WERI-Rb-1 (cell line): Measurements from ENCODE around the gene SMIM5.
"Not testable (repeated sequence)": the region's sequence is repeated elsewhere in the genome, so short reads cannot be mapped to it uniquely, and the experiment has no call there.

Source experiments
- DNase-seq: peaks from one replicate; pipeline ENCODE4 v3.0.0-alpha.2; 2020
- H3K27ac ChIP-seq: fragments of 250-450 bp; sonication (Bioruptor Pico); 2 replicates; pipeline ENCODE4 v1.5.1; 2020; ENCODE audit warnings: mild to moderate bottlenecking, moderate library complexity
- H3K27me3 ChIP-seq: fragments of 250-450 bp; sonication (Bioruptor Pico); 2 replicates; pipeline ENCODE4 v1.5.1; 2021; ENCODE audit warnings: mild to moderate bottlenecking, low read depth, moderate library complexity; ENCODE audit not compliant: insufficient read depth, severe bottlenecking
- H3K36me3 ChIP-seq: fragments of 250-450 bp; sonication (Bioruptor Pico); 2 replicates; pipeline ENCODE4 v1.5.1; 2020; ENCODE audit warnings: mild to moderate bottlenecking, moderate library complexity
- H3K4me3 ChIP-seq: 2 replicates; pipeline ENCODE4 v1.5.1; 2011; ENCODE audit warnings: low read depth, mild to moderate bottlenecking, control low read depth, low read length
- H3K9me3 ChIP-seq: fragments of 250-450 bp; sonication (Bioruptor Pico); 2 replicates; pipeline ENCODE4 v1.5.1; 2021; ENCODE audit warnings: mild to moderate bottlenecking, moderate library complexity; ENCODE audit not compliant: severe bottlenecking
- TF ChIP-seq, protein P1 (sequence below): IDR thresholded peaks from 2 replicates; pipeline ENCODE4 v1.5.1; 2011; ENCODE audit warnings: low read depth, mild to moderate bottlenecking, control low read depth, inconsistent platforms, low read length

SMIM5 gene

DNA sequence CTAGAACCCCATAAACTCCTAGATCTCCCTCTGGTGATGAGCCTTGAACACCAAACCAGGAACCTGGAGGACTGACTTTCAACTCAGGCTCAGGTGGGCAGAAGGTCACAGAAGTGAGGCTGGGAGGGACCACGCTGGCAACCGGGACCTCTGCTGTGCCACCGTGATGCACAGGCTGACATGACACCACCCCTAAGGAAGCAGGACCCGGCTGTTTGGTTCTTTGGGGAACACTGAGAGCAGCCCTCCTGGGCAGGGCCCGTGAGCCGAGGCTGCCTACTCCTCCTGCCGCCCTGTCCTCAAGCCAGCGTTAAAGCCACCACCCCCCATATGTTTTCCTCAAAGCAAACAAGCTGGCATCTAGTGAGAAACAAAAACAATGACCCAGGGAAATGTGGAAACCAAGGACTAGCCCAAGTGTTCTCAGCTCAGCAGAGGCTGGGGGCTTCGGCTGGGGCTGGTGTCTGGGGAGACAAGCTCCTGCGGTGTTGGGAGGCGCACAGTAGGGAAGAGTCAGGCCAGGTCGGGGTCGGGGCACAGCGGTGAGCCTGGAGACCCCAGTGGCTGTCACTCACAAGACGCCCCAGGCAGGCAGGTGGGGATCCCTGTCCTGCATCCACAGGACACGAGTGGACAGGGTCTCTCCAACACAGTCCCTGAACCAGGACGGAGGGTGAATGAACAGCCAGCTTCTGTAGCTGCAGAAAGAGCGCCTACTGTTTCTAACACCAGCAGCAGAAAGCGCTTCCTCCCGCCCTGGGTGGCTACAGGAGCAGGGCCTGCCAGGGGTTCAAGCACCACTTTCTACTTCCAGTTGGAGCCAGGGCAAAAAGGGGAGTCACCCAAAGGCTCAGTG lies 1.7 kb downstream of the SMIM5 start:
- no peaks in the 10 kb centered on the region for H3K9me3 ChIP-seq
- H3K36me3 ChIP-seq = peaks cover 6% of the 10 kb centered on the region
- H3K27ac ChIP-seq = peak overlapping the region; percentile 73
- TF ChIP-seq, protein P1, sequence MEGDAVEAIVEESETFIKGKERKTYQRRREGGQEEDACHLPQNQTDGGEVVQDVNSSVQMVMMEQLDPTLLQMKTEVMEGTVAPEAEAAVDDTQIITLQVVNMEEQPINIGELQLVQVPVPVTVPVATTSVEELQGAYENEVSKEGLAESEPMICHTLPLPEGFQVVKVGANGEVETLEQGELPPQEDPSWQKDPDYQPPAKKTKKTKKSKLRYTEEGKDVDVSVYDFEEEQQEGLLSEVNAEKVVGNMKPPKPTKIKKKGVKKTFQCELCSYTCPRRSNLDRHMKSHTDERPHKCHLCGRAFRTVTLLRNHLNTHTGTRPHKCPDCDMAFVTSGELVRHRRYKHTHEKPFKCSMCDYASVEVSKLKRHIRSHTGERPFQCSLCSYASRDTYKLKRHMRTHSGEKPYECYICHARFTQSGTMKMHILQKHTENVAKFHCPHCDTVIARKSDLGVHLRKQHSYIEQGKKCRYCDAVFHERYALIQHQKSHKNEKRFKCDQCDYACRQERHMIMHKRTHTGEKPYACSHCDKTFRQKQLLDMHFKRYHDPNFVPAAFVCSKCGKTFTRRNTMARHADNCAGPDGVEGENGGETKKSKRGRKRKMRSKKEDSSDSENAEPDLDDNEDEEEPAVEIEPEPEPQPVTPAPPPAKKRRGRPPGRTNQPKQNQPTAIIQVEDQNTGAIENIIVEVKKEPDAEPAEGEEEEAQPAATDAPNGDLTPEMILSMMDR = no peak
- no peaks in the 10 kb centered on the region for H3K27me3 ChIP-seq
- no peak overlapping the region for H3K4me3 ChIP-seq
- no peak for DNase-seq

DNA sequence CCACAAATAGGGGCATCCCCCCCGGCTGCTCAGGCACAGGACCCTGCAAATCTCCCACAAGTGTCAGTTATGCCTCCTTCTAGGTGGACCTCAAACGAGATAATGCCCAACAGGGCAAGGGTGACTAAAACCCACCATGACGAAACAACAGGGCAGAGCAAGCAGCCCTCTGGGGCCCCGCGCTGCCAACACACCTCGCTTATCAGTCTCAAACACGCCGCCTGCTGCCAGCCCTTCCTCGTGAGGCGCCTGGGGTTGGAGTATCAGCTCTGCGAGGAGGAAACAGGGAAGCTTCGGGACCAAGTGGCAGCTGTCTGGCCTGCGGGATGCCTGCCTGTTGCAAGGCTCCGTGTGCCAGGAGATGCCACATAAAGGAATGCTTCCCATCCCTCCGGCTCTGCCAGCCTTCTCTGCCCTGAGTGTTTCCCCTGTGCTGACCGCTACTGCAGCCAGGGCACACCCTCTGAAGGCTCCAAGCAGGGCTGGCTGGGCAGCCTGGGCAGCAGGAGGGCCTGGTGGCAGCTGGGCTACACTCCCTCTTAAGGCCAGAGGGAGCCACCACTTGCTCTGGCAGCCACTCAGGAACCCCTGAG lies 2.5 kb downstream of the SMIM5 start:
- Histone ChIP-seq H3K36me3 (peaks cover 6% of the 10 kb centered on the region), H3K27me3 (no peaks in the 10 kb centered on the region), H3K27ac (no peak overlapping the region), H3K4me3 (no peak overlapping the region), H3K9me3 (no peaks in the 10 kb centered on the region)
- TF ChIP-seq, protein P1 = no peak
- no peak for DNase-seq

DNA sequence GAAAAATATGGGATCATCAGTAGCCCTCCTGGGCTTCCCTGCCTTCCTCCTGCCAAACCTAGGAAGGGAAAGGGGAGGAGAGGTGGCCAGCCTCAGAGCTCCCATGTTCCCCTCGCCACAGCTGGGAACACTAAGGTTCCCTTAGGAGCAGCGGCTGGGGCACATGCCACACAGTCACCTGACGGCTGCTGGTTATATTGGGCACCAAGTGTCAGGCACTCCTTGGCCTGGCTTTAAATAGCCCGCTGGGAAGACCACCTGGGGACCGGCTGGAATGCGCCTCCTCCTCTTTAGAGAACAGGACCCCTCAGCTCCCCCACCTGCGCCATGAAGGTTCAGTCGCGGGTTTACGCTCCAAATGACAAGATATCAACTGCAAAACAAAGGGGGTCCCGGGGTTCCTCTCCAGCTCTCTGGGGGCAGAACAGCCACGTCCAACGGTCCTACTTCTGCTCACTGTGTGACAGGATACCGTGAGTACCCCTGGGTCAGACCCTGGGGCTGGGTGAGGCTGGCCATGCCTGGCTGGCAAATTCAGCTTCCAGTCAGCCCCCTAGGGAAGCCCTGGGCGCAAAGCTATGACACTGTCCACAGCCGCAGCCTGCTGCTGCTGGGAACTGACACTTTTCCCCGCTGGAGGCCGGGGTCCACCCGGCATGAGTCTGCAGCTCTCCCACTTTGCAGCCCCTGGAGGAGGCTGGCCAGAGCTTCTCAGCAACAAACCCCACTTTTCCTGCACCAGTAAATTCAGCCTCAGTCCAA lies 3.3 kb downstream of the SMIM5 start:
- Histone ChIP-seq H3K36me3 (peaks cover 6% of the 10 kb centered on the region), H3K27me3 (no peaks in the 10 kb centered on the region), H3K4me3 (no peak overlapping the region), H3K27ac (no peak overlapping the region), H3K9me3 (no peaks in the 10 kb centered on the region)
- TF ChIP-seq, protein P1 = no peak
- no peak for DNase-seq

DNA sequence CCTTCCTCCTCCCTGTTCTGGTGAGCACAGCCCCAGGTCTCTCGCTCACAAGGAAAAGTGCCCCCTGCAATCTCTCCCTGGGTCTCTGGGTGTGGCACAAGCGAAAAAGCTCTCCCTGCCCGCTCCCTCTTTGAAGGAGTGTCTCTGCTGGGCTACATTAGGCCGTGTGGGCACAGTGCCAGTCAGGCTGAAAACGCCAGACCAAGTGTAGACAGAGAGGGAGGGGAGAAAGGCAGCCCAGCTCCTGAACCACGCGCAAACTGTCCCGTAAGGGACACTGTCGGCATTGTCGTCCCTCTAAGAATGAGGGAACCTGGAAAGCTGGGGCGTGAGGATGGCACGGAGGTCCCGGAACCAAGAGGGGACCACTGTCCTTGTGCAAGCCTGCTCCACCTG lies 3.9 kb downstream of the SMIM5 start:
- no peak for DNase-seq
- Histone ChIP-seq H3K27me3 (no peaks in the 10 kb centered on the region), H3K27ac (no peak overlapping the region), H3K4me3 (no peak overlapping the region), H3K9me3 (no peaks in the 10 kb centered on the region), H3K36me3 (peaks cover 6% of the 10 kb centered on the region)
- TF ChIP-seq, protein P1 = no peak

DNA sequence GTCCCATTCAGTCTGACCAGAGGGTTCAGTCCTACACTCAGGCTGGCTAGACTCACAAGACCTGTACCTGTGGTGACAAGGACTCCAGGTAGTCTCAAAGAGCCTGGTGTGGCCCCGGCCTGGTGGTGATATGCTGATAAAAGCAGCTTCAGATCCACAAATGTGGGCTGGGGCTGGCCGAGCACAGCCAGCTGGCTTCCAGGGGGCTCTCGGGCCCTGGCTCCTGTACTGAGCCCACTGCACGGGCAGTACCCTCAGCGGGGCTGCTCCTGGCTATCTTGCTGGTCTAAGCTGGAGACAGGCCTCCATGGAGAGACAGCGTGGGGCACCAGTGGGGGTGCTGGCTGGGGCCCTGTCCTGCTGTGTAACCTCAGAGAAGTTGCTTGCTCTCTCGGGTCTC lies 4.3 kb downstream of the SMIM5 start:
- Histone ChIP-seq H3K9me3 (no peaks in the 10 kb centered on the region), H3K4me3 (no peak overlapping the region), H3K27me3 (no peaks in the 10 kb centered on the region), H3K36me3 (peaks cover 6% of the 10 kb centered on the region), H3K27ac (no peak overlapping the region)
- TF ChIP-seq, protein P1 = no peak
- DNase-seq = no peak

DNA sequence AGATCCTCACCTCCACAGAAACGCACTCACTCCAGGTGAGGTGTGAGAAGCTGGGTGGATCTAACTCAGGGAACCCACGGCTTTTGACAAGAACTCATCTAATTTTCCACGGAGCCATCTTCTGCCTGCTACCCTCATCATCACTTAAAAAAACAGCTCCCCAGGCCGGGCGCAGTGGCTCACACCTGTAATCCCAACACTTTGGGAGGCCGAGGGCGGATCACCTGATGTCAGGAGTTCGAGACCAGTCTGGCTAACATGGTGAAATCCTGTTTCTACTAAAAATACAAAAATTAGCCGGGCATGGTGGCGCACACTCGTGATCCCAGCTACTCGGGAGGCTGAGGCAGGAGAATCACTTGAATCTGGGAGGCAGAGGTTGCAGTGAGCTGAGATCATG lies 4.8 kb downstream of the SMIM5 start:
- DNase-seq, H3K9me3 ChIP-seq, H3K27ac ChIP-seq, H3K27me3 ChIP-seq, H3K4me3 ChIP-seq, H3K36me3 ChIP-seq: not testable (repeated sequence)
